Spleen (tissue), 7 donors: ENCODE results near the gene PCCA.

Source experiments
- POLR2A ChIP-seq, 3 donors: fragments of 450-650 bp; IDR thresholded peaks; one replicate each; pipeline ENCODE4 v1.5.1; 2017; ENCODE audit warnings: antibody characterized with exemption in 3 of 3, mild to moderate bottlenecking in 1 of 3
- POLR2AphosphoS5 ChIP-seq, 3 donors: sonication (generic); formaldehyde crosslinking; IDR thresholded peaks; one replicate each; pipeline ENCODE4 v1.5.1; 2017; ENCODE audit warnings: antibody characterized with exemption in 3 of 3
- TF ChIP-seq, protein P1 (sequence below), 11 experiments: fragments of 200-600 bp in 7 of 11; fragments of 450-650 bp in 4 of 11; sonication (generic) in 4 of 11; IDR thresholded peaks in 8 of 11; conservative IDR thresholded peaks in 3 of 11; 1 replicate in 7 of 11; 2 replicates in 4 of 11; pipeline versions ENCODE4 v1.4.0 to v1.8.0; 2016 to 2021; ENCODE audit warnings: antibody characterized with exemption in 11 of 11, inconsistent platforms in 4 of 11, mild to moderate bottlenecking in 1 of 11
- donor health status: DM: no; HTN: no; CAD: no; lungs with moderate emphysema.
- donor health status: DM: no; HTN: no; CAD: no.
- donor health status: DM: no; HTN: no; CAD: no.

DNA sequence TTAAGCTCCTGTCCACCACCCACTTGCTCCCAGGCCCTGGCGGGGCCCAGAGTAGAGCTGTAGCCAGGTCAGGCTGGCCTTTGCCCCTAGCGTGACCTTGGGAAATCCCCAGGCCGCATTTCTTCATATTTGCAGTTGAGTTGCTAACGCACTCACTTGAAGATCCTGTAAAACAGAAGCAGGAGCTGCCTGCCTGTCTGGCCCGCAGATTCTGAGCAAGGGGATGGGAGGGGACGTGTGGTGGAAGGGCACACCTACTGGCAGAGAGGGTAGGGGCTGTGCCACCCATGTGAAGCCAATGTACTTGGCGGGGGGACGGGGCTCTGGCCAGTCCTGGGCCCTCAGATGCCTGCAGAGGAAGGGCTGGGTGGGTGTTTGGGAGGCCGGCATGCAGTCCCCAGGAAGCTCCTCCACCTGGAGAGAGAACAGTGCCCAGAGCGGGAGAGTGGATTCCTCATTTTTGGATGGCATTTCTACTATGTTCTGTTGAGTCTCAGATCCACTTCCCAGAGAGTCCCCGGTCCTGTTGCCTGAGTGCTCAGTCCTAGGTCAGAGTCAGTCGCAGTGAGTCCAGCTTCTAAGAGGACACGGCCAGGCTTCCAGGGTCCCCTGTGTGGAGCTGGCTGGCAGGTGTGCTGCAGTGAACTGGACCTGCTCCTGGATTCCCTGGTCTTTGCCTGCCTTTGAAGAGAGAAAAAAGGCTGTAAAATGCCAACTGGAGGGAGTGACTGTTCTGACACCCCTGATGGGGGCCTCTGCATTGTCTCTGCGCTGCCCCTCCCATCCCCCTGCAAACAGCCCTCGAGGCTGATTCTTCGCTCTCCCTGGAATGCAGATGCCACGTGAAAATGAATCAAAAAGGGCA, 436.8 kb downstream of the PCCA start:
- TF ChIP-seq, protein P1, sequence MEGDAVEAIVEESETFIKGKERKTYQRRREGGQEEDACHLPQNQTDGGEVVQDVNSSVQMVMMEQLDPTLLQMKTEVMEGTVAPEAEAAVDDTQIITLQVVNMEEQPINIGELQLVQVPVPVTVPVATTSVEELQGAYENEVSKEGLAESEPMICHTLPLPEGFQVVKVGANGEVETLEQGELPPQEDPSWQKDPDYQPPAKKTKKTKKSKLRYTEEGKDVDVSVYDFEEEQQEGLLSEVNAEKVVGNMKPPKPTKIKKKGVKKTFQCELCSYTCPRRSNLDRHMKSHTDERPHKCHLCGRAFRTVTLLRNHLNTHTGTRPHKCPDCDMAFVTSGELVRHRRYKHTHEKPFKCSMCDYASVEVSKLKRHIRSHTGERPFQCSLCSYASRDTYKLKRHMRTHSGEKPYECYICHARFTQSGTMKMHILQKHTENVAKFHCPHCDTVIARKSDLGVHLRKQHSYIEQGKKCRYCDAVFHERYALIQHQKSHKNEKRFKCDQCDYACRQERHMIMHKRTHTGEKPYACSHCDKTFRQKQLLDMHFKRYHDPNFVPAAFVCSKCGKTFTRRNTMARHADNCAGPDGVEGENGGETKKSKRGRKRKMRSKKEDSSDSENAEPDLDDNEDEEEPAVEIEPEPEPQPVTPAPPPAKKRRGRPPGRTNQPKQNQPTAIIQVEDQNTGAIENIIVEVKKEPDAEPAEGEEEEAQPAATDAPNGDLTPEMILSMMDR (IDR thresholded peaks at IDR 0.05 in 8 of 11, conservative IDR thresholded peaks at IDR 0.05 in 3 of 11): no peak
- TF ChIP-seq POLR2AphosphoS5 (IDR thresholded peaks at IDR 0.05) (no peak), POLR2A (IDR thresholded peaks at IDR 0.05) (no peak)
